ENCODE data around the gene MOB3A. TPM values are rescaled to one million over a fixed set of nuclear protein-coding genes. Genes with fewer than 3 reads are reported as not detected.

Gene MOB3A
- total and polyA plus RNA-seq, 2 of the 8 experiments (the other 6 are each of a cell fraction or from before 2014, with no cell fraction given), result 9.2 to 9.6 TPM

DNA sequence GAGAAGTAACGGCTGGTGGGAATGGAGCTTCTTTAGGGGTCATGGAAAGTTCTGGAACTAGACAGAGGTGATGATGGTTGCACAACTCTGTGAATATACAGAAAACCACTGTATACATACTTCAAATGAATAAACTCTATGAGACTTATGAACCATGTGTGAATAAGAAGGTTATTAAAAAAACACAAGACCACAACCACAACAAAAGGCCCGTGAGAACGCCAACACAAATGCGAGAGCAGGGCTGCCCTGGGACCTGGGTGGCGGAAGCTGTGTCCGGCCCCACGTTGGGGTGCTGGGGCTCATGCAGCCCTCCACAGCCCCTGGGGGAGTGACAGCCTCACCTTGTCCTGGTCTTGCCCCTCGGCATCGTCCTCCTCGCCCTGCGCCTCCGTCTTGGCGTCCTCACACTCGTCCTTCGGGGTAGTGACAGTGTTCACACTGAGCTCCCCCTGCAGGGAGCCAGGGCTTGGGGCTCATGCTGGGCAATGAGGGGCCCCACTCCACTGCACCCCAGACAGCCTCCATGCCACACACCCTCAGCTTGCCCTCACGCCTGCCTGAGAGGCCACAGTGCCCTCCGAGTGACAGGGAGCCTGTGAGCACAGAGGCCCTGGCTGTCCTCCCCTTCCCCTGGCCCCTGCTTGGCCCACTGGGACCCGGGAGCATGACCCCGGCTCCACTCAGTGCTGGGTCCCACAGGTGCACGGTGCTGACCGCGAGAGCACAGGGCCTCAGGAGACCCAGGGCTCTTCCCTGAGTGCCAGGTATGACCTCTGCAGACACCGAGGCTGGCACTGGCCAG, 16.6 kb upstream of the MOB3A start (continued):
- TF ChIP-seq KDM1A (IDR thresholded peaks at IDR 0.05; ENCODE audit: borderline replicate concordance, low read length) (no peak), CHD1 (IDR thresholded peaks at IDR 0.05; ENCODE audit: low read depth, low read length) (no peak)

Measured in H1 (cell line).